Activated naive CD8-positive, alpha-beta T cell treated with anti-CD3 and anti-CD28 coated beads for 36 hours (primary cell): ENCODE results near the gene ANKFN1. TPM values are rescaled to one million over a fixed set of nuclear protein-coding genes. Genes with fewer than 3 reads are reported as not detected.

ENCODE experiments used
- DNase-seq: peaks from one replicate; pipeline ENCODE4 v3.0.0; 2021
- H3K27ac Mint-ChIP-seq: one replicate; pipeline ENCODE4 v1.8.0; 2022; ENCODE audit warnings: mild to moderate bottlenecking, moderate library complexity, mixed read lengths
- H3K27me3 Mint-ChIP-seq: one replicate; pipeline ENCODE4 v1.8.0; 2022; ENCODE audit warnings: mild to moderate bottlenecking, mixed read lengths
- H3K36me3 Mint-ChIP-seq: one replicate; pipeline ENCODE4 v1.8.0; 2021; ENCODE audit warnings: mild to moderate bottlenecking, mixed read lengths
- H3K4me1 Mint-ChIP-seq: one replicate; pipeline ENCODE4 v1.8.0; 2021; ENCODE audit warnings: mixed read lengths
- H3K4me3 Mint-ChIP-seq: one replicate; pipeline ENCODE4 v1.8.0; 2022; ENCODE audit warnings: mild to moderate bottlenecking, moderate library complexity, mixed read lengths
- H3K9me3 Mint-ChIP-seq: one replicate; pipeline ENCODE4 v1.8.0; 2022; ENCODE audit warnings: mixed read lengths
- total RNA-seq, 2 experiments: library from RNA; stranded (reverse); gene quantifications; one replicate each; pipeline ENCODE4 v1.2.3, GENCODE V29; 2021

ANKFN1 gene
- total RNA-seq, 2 experiments from 2014 or later = not detected

GRCh38 chr17:56185491-56186221 lies 32.4 kb downstream of the ANKFN1 start:
- peaks cover 15% of the 10 kb centered on the region for H3K27me3 Mint-ChIP-seq

GRCh38 chr17:56186222-56186786 lies 33.0 kb downstream of the ANKFN1 start:
- no peak overlapping the region for H3K4me3 Mint-ChIP-seq
- H3K4me1 Mint-ChIP-seq = no peaks in the 10 kb centered on the region
- no peaks in the 10 kb centered on the region for H3K9me3 Mint-ChIP-seq
- peaks cover 15% of the 10 kb centered on the region for H3K27me3 Mint-ChIP-seq
- no peak for DNase-seq
- H3K27ac Mint-ChIP-seq = no peak overlapping the region
- H3K36me3 Mint-ChIP-seq = no peaks in the 10 kb centered on the region

More at GRCh38 chr17:56185491-56186221, 32.4 kb downstream of the ANKFN1 start:
- Mint-ChIP-seq H3K4me1 (no peaks in the 10 kb centered on the region), H3K9me3 (no peaks in the 10 kb centered on the region), H3K4me3 (no peak overlapping the region), H3K27ac (no peak overlapping the region), H3K36me3 (no peaks in the 10 kb centered on the region)
- DNase-seq = no peak

GRCh38 chr17:56203430-56203829 lies 50.2 kb downstream of the ANKFN1 start:
- no peaks in the 10 kb centered on the region for H3K36me3 Mint-ChIP-seq
- no peak for DNase-seq
- H3K4me3 Mint-ChIP-seq = no peak overlapping the region
- peaks cover 5% of the 10 kb centered on the region for H3K9me3 Mint-ChIP-seq
- H3K27me3 Mint-ChIP-seq = no peaks in the 10 kb centered on the region
- H3K27ac Mint-ChIP-seq = no peak overlapping the region
- peaks cover 10% of the 10 kb centered on the region for H3K4me1 Mint-ChIP-seq

- Mint-ChIP-seq H3K27ac (no peak overlapping the region), H3K9me3 (peaks cover 11% of the 10 kb centered on the region), H3K36me3 (no peaks in the 10 kb centered on the region), H3K4me1 (peaks cover 10% of the 10 kb centered on the region), H3K4me3 (no peak overlapping the region), H3K27me3 (no peaks in the 10 kb centered on the region)
- peak; percentile 4 for DNase-seq
These were observed 53.1 kb downstream of the ANKFN1 start for GRCh38 chr17:56206351-56206750.

- H3K36me3 Mint-ChIP-seq = no peaks in the 10 kb centered on the region
- no peaks in the 10 kb centered on the region for H3K4me1 Mint-ChIP-seq
- peaks cover 6% of the 10 kb centered on the region for H3K9me3 Mint-ChIP-seq
- H3K4me3 Mint-ChIP-seq = no peak overlapping the region
- DNase-seq = no peak
- H3K27me3 Mint-ChIP-seq = peaks cover 4% of the 10 kb centered on the region
- H3K27ac Mint-ChIP-seq = no peak overlapping the region
These were observed 59.8 kb downstream of the ANKFN1 start for GRCh38 chr17:56213031-56213430.

GRCh38 chr17:56217921-56218320 lies 64.6 kb downstream of the ANKFN1 start:
- no peak overlapping the region for H3K4me3 Mint-ChIP-seq
- DNase-seq = no peak
- peaks cover 15% of the 10 kb centered on the region for H3K27me3 Mint-ChIP-seq
- no peaks in the 10 kb centered on the region for H3K4me1 Mint-ChIP-seq
- no peak overlapping the region for H3K27ac Mint-ChIP-seq
- no peaks in the 10 kb centered on the region for H3K36me3 Mint-ChIP-seq
- H3K9me3 Mint-ChIP-seq = no peaks in the 10 kb centered on the region

- Mint-ChIP-seq H3K9me3 (no peaks in the 10 kb centered on the region), H3K27me3 (peaks cover 11% of the 10 kb centered on the region), H3K4me3 (no peak overlapping the region), H3K4me1 (no peaks in the 10 kb centered on the region), H3K36me3 (no peaks in the 10 kb centered on the region), H3K27ac (no peak overlapping the region)
- DNase-seq = no peak
These were observed 69.0 kb downstream of the ANKFN1 start for GRCh38 chr17:56222255-56222654.

GRCh38 chr17:56230660-56231059 lies 77.4 kb downstream of the ANKFN1 start:
- no peaks in the 10 kb centered on the region for H3K4me1 Mint-ChIP-seq
- H3K4me3 Mint-ChIP-seq = no peak overlapping the region
- H3K9me3 Mint-ChIP-seq = no peaks in the 10 kb centered on the region
- H3K36me3 Mint-ChIP-seq = no peaks in the 10 kb centered on the region
- peaks cover 4% of the 10 kb centered on the region for H3K27me3 Mint-ChIP-seq
- DNase-seq = no peak
- H3K27ac Mint-ChIP-seq = no peak overlapping the region

- peaks cover 4% of the 10 kb centered on the region for H3K27me3 Mint-ChIP-seq
- no peaks in the 10 kb centered on the region for H3K4me1 Mint-ChIP-seq
- no peak overlapping the region for H3K4me3 Mint-ChIP-seq
- H3K9me3 Mint-ChIP-seq = no peaks in the 10 kb centered on the region
- H3K27ac Mint-ChIP-seq = no peak overlapping the region
- H3K36me3 Mint-ChIP-seq = no peaks in the 10 kb centered on the region
- DNase-seq = no peak
These were observed 78.0 kb downstream of the ANKFN1 start for GRCh38 chr17:56231252-56231651.

GRCh38 chr17:56231693-56232092 lies 78.4 kb downstream of the ANKFN1 start:
- H3K27ac Mint-ChIP-seq = no peak overlapping the region

GRCh38 chr17:56244268-56244890 lies 91.1 kb downstream of the ANKFN1 start:
- no peak for DNase-seq
- Mint-ChIP-seq H3K27ac (no peak overlapping the region), H3K4me3 (no peak overlapping the region), H3K27me3 (peaks cover 14% of the 10 kb centered on the region), H3K36me3 (no peaks in the 10 kb centered on the region), H3K4me1 (no peaks in the 10 kb centered on the region), H3K9me3 (no peaks in the 10 kb centered on the region)

More at GRCh38 chr17:56231693-56232092, 78.4 kb downstream of the ANKFN1 start:
- no peaks in the 10 kb centered on the region for H3K36me3 Mint-ChIP-seq
- no peaks in the 10 kb centered on the region for H3K9me3 Mint-ChIP-seq
- H3K27me3 Mint-ChIP-seq = peaks cover 4% of the 10 kb centered on the region
- no peak overlapping the region for H3K4me3 Mint-ChIP-seq
- DNase-seq = no peak
- no peaks in the 10 kb centered on the region for H3K4me1 Mint-ChIP-seq

GRCh38 chr17:56247816-56248215 lies 94.5 kb downstream of the ANKFN1 start:
- H3K27me3 Mint-ChIP-seq = peaks cover 18% of the 10 kb centered on the region
- no peaks in the 10 kb centered on the region for H3K36me3 Mint-ChIP-seq
- H3K9me3 Mint-ChIP-seq = no peaks in the 10 kb centered on the region
- H3K27ac Mint-ChIP-seq = no peak overlapping the region
- H3K4me3 Mint-ChIP-seq = no peak overlapping the region
- no peaks in the 10 kb centered on the region for H3K4me1 Mint-ChIP-seq
- DNase-seq = no peak

- Mint-ChIP-seq H3K27me3 (no peaks in the 10 kb centered on the region), H3K9me3 (no peaks in the 10 kb centered on the region), H3K27ac (no peak overlapping the region), H3K4me3 (no peak overlapping the region), H3K36me3 (no peaks in the 10 kb centered on the region), H3K4me1 (peaks cover 2% of the 10 kb centered on the region)
- no peak for DNase-seq
These were observed 103.8 kb downstream of the ANKFN1 start for GRCh38 chr17:56257075-56257474.

- Mint-ChIP-seq H3K9me3 (no peaks in the 10 kb centered on the region), H3K4me1 (peaks cover 2% of the 10 kb centered on the region), H3K36me3 (no peaks in the 10 kb centered on the region), H3K27ac (no peak overlapping the region), H3K4me3 (no peak overlapping the region), H3K27me3 (no peaks in the 10 kb centered on the region)
- no peak for DNase-seq
These were observed 107.2 kb downstream of the ANKFN1 start for GRCh38 chr17:56260376-56261002.

GRCh38 chr17:56262803-56263202 lies 109.5 kb downstream of the ANKFN1 start:
- Mint-ChIP-seq H3K4me3 (no peak overlapping the region), H3K36me3 (no peaks in the 10 kb centered on the region), H3K27me3 (no peaks in the 10 kb centered on the region)

More at GRCh38 chr17:56262803-56263202, 109.5 kb downstream of the ANKFN1 start:
- Mint-ChIP-seq H3K27ac (no peak overlapping the region), H3K9me3 (no peaks in the 10 kb centered on the region), H3K4me1 (no peaks in the 10 kb centered on the region)
- no peak for DNase-seq
